K562 (cell line): ENCODE results near the gene JSRP1. TPM values are rescaled to one million over a fixed set of nuclear protein-coding genes. Genes with fewer than 3 reads are reported as not detected.
A peak's percentile ranks its signal among the peaks of the same experiment; 100 is the strongest.

Experiments used
- ARID3B ChIP-seq: fragments of 250-450 bp; sonication (Bioruptor Pico); IDR thresholded peaks from 2 replicates; pipeline ENCODE4 v1.4.0; 2020; ENCODE audit warnings: borderline replicate concordance
- CGGBP1 ChIP-seq: fragments of 250-450 bp; sonication (Bioruptor Pico); IDR thresholded peaks from 2 replicates; pipeline ENCODE4 v1.9.0; 2021; ENCODE audit warnings: mild to moderate bottlenecking
- EGR1 ChIP-seq: fragments of 450-650 bp; conservative IDR thresholded peaks from 2 replicates; pipeline ENCODE4 v1.6.1; 2017; ENCODE audit warnings: mild to moderate bottlenecking
- ELK1 ChIP-seq: sonication (generic); formaldehyde crosslinking; IDR thresholded peaks from 2 replicates; pipeline ENCODE4 v1.8.1; 2022; ENCODE audit warnings: missing genetic modification reagents
- GATAD2A ChIP-seq: fragments of 450-650 bp; IDR thresholded peaks from 2 replicates; pipeline ENCODE4 v1.6.1; 2017
- IRF9 ChIP-seq: fragments of 450-650 bp; IDR thresholded peaks from 2 replicates; pipeline ENCODE4 v1.6.1; 2016; ENCODE audit warnings: missing biosample characterization, missing genetic modification characterization
- KDM4B ChIP-seq, 2 experiments: fragments of 450-650 bp in 1 of 2; sonication (generic) in 1 of 2; IDR thresholded peaks; 2 replicates each; pipeline ENCODE4 v1.6.1; 2016 to 2017; ENCODE audit warnings: borderline replicate concordance in 2 of 2, antibody characterized with exemption in 1 of 2, low read depth in 1 of 2, mild to moderate bottlenecking in 1 of 2
- MCM7 ChIP-seq, 2 experiments: fragments of 450-650 bp; IDR thresholded peaks; 2 replicates each; pipeline ENCODE4 v1.6.1; 2016 to 2018
- MYC ChIP-seq, 2 experiments: fragments of 250-450 bp in 1 of 2; sonication (Bioruptor Pico) in 1 of 2; IDR thresholded peaks; 2 replicates each; pipeline versions ENCODE4 v1.5.1 to v1.6.1; 2012 to 2021; ENCODE audit warnings: low read depth in 2 of 2, borderline replicate concordance in 1 of 2, improper control_type of control experiment in 1 of 2, low read length in 1 of 2, mild to moderate bottlenecking in 1 of 2, moderate library complexity in 1 of 2
- RB1 ChIP-seq: fragments of 450-650 bp; IDR thresholded peaks from 2 replicates; pipeline ENCODE4 v1.6.1; 2017; ENCODE audit warnings: low read depth, mild to moderate bottlenecking
- STAG1 ChIP-seq: sonication (generic); formaldehyde crosslinking; IDR thresholded peaks from 2 replicates; pipeline ENCODE4 v1.5.0; 2020; ENCODE audit warnings: missing genetic modification reagents, borderline replicate concordance
- TEAD1 ChIP-seq, 2 experiments: fragments of 450-650 bp in 1 of 2; sonication (generic) in 1 of 2; formaldehyde crosslinking; IDR thresholded peaks; 2 replicates each; pipeline versions ENCODE4 v1.4.0 to v1.8.0; 2020 to 2022; ENCODE audit warnings: mild to moderate bottlenecking in 2 of 2, missing genetic modification reagents in 1 of 2
- YY1 ChIP-seq, 3 experiments: IDR thresholded peaks; 2 replicates each; pipeline ENCODE4 v1.6.1; 2011; ENCODE audit warnings: low read length in 2 of 3, mild to moderate bottlenecking in 2 of 3, moderate library complexity in 2 of 3, borderline replicate concordance in 1 of 3, control low read depth in 1 of 3, low read depth in 1 of 3; ENCODE audit not compliant: insufficient read depth in 3 of 3, insufficient replicate concordance in 2 of 3, control insufficient read depth in 1 of 3, insufficient read length in 1 of 3; ENCODE audit errors: extremely low read depth in 1 of 3
- ZNF23 ChIP-seq: fragments of 250-450 bp; sonication (Bioruptor Pico); IDR thresholded peaks from 2 replicates; pipeline ENCODE4 v1.4.0; 2020; ENCODE audit warnings: mild to moderate bottlenecking
- ZNF511 ChIP-seq: sonication (generic); formaldehyde crosslinking; IDR thresholded peaks from 2 replicates; pipeline ENCODE4 v1.8.0; 2022; ENCODE audit warnings: mild to moderate bottlenecking, missing genetic modification reagents
- polyA plus RNA-seq, 8 experiments: library from polyadenylated mRNA; depleted of rRNA in 4 of 8; stranded (reverse) in 5 of 8; unstranded in 3 of 8; fragments of >200 nt; fragmentation: Nextera tagmentation in 2 of 8; fragmentation: Illumina TruSeq in 1 of 8; extraction: Ambion mirVana in 2 of 8; extraction: Trizol in 1 of 8; gene quantifications; 2 replicates each; pipeline versions ENCODE4 v1.2.1 to v1.2.3, GENCODE V29; 2011 to 2014; ENCODE audit warnings: inconsistent platforms in 1 of 8, missing spikeins in 1 of 8
- total RNA-seq, 7 experiments: library from RNA; depleted of rRNA in 6 of 7; stranded (reverse); fragments of >200 nt in 6 of 7; fragmentation: Illumina TruSeq in 2 of 7; extraction: Trizol in 2 of 7; gene quantifications; 2 replicates each; pipeline versions ENCODE4 v1.2.1 to v1.2.3, GENCODE V29; 2011 to 2021; ENCODE audit warnings: low replicate concordance in 1 of 7

Gene JSRP1
- total and polyA plus RNA-seq, 9 of the 15 experiments (the other 6 are each of a cell fraction or from before 2014, with no cell fraction given), result 0.08 to 1.2 (median 0.51) TPM; not detected in 4

GRCh38 chr19:2289714-2290435 is 33.7 kb upstream of the JSRP1 start (continued):
- TF ChIP-seq CGGBP1 (CRISPR knock-in tag) (no peak), ZNF511 (CRISPR knock-in tag) (0 out of 2 replicates have a peak, but pooled peaks have one; percentile 51), GATAD2A (no peak), EGR1 (no peak), KDM4B (IDR thresholded peaks at IDR 0.05; ENCODE audit: borderline replicate concordance in 2 of 2, low read depth in 1 of 2) (no peak), RB1 (peak; percentile 7; the same call in 1 of the 2 replicates), IRF9 (tag) (no peak), YY1 (IDR thresholded peaks at IDR 0.05; ENCODE audit: borderline replicate concordance in 1 of 3, control insufficient read depth in 1 of 3, extremely low read depth in 1 of 3, insufficient read depth in 3 of 3, insufficient read length in 1 of 3, insufficient replicate concordance in 2 of 3, low read depth in 1 of 3, low read length in 2 of 3) (peak in 1 of 3 experiments; percentile 67), ARID3B (no peak), TEAD1 (CRISPR knock-in tag; IDR thresholded peaks at IDR 0.05) (peak in 1 of 2 experiments; percentile 83; a peak in 2 of 4 replicates), ZNF23 (CRISPR knock-in tag) (no peak), STAG1 (no peak), ELK1 (CRISPR knock-in tag) (no peak), MCM7 (IDR thresholded peaks at IDR 0.05) (no peak), MYC (IDR thresholded peaks at IDR 0.05; ENCODE audit: low read depth, low read length) (peak; percentile 46), MYC (CRISPR knock-in tag; IDR thresholded peaks at IDR 0.05; ENCODE audit: borderline replicate concordance, low read depth) (no peak)
